HG02973 (cell line): ENCODE data around the gene NAV2.

Experiments used
- ATAC-seq: cut with Tn5 transposase; IDR thresholded peaks from one replicate; pipeline ENCODE4 v1.9.1; 2021; ENCODE audit warnings: moderate library complexity; ENCODE audit not compliant: unreplicated experiment

NAV2 gene

DNA sequence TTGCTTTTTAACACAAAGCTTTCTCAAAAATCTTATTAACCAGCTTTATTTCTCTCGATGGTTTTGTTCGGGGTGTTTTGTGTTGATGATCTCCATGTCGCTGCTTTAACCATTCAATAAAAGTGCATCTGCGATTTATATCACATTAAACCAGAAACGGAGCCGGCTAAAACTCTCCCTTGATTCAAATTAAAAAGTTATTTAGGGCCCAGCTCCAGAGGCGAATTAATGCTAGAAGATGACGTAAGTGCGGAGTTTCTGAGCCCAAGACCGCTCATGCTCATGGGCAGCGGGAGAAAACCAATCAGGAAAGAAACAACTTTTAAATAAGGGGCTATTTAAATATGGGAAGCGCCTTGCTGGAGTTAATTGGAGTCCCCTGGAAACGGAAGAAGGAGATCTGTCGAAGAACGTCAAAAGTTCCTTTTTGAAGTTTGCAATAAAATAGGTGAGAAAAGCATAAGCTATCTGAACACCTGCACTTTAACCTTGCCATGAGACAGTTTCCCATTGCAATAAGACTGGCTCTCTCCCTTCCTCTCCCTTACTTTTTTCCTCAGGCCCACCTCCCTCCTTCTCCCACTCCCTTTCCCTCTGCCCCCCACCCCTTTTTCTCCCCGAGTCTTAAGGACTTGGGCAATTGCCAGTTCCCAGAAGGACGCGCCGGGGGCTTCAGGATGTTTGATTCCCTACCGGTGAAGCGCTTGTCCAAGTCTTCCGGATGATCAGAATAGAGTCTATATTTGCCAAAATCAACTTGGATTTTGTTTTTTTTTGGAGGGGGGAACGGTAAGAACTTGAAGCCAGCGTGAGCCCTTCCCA is 449.5 kb downstream of the NAV2 start:
- no peak for ATAC-seq

DNA sequence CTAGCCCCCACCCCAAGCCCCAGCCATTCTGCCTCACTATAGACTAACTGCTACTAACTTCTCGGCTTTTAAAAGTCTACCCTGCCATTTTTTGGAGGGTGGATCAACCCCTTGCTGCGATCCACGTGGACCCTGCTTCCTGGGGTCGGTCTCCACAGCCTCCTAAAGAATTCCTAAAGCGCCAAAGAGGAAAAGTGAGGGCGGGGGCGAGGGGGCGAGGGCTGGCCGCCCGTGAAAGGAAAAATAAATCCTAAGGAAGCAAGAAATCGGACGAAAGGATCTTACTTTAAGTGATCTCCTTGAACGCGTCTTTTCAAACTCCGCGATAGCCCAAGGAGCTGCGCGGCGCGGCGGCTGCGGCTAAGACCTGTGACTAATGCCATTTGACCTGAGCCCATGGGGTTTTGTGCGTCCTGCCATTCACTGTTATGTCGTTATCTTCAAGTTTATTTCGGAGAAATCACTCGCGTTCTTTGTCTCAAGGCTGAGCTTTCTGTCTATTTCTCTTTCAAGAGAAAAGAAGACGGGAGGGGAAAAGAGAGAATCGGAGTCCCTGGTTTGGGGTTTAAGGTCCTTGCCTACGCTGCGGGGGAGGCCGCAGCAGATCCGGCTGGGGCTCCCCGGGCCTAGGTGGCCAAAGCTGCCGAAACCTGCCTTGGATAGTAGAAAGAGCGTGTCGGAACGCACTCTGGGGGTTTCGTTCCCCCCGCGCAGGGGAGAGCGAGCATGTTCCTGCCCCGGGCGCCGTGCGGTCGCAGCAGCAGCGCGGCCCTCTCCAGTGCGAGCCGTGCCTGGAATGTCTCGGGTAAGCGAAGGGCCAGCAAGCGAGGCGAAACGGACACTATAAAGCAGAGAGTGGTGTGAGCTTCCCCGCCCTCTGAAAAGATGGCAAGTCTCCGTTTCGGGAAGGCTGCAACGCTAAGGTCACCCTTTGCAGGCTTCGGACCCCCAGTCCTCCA is 450.5 kb downstream of the NAV2 start:
- no peak for ATAC-seq

DNA sequence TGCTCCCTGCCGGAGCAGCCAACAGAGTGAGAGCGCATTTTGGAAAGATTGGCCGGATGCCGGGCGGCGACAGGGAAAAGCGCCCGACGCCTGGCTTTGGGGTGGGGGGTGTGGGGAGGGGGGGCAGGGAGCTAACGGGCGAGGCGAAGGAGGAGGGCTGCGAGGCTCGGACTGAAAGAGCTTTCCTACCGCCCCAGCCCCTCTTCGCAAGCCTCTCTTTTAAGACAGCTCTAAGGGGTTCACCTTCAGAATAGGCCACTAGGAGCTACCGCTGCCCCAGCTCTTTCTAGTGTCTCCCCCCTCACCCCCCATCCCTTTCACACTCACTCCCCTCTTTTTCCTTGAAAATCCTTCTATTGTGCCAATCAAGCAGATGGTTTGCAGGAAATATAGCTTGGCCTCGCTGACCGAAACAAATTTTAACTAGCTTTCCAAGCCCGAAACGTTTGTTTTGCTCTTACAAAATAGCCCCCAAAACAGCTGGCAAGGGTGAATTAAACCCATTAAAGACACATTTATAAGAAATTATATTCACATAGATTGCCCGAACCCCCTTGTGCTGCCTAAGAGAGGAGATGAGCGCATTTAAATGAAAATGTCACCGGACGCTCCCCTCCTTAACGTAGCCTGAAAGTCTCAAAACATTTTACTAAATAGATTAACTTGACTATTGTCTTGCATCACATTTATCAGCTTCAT is 451.3 kb downstream of the NAV2 start:
- ATAC-seq: no peak
